ENCODE results near the gene LCE3A.

LCE3A gene

DNA sequence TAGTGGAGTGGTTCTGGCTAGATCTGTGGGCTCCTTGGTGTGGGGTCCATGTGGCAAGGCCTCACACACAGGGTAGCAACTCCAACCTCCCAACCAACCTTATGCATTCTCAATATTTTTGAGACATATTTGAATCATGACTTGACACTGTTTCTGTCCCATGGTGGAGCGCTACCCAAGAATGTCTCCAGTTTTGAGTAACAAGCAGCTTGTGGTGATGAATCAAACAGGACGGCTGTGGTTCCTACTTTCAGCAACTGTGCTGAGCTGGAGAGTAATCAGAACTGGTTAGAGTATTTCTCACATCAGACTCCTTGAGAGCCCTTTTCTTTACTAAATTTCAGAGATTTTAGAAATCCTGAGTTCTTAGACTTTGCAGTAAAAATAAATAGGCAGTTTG is 45.7 kb downstream of the LCE3A start:
- TF ChIP-seq CTCF (conservative IDR thresholded peaks at IDR 0.05), result no peak
- H3K27ac ChIP-seq, result no peak overlapping the region

Measured in VCaP (cell line).